C4-2B (cell line): ENCODE measurements around the gene GOLGA8K.
"Not testable (repeated sequence)": the region's sequence is repeated elsewhere in the genome, so short reads cannot be mapped to it uniquely, and the experiment has no call there.

Experiments
- CTCF ChIP-seq: fragments of 450-650 bp; conservative IDR thresholded peaks from 2 replicates; pipeline ENCODE4 v1.5.1; 2017; ENCODE audit warnings: mild to moderate bottlenecking
- ZFX ChIP-seq: fragments of 450-650 bp; IDR thresholded peaks from 2 replicates; pipeline ENCODE4 v1.6.1; 2017

GRCh38 chr15:32356909-32357308, 46.2 kb downstream of the GOLGA8K start:
- TF ChIP-seq CTCF, ZFX: not testable (repeated sequence)
